GM19238 (cell line): ENCODE measurements around the gene CLMP.

Experiments used
- DNase-seq: peaks from one replicate; pipeline ENCODE4 v3.0.0; 2011; ENCODE audit warnings: low spot score; ENCODE audit not compliant: insufficient read length

Gene CLMP

DNA sequence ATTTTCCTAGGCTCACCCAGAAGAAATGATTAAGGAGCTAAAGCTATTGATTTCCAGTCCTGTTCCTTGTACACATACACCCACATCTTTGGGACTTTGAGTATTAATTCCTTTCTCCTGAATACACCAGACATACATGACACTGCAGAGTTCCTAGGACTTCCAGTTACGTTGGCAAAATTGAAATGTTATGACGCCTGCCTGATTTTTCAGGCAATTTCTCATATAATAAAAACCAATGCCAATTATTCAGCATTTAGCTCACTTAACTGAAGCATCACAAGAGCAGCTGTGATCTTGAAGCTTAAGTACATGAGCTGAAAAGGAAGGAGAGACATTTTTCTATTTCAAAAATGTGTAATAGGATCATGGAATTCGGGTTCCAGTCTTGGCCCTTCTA is 4.5 kb downstream of the CLMP start:
- DNase-seq = no peak

DNA sequence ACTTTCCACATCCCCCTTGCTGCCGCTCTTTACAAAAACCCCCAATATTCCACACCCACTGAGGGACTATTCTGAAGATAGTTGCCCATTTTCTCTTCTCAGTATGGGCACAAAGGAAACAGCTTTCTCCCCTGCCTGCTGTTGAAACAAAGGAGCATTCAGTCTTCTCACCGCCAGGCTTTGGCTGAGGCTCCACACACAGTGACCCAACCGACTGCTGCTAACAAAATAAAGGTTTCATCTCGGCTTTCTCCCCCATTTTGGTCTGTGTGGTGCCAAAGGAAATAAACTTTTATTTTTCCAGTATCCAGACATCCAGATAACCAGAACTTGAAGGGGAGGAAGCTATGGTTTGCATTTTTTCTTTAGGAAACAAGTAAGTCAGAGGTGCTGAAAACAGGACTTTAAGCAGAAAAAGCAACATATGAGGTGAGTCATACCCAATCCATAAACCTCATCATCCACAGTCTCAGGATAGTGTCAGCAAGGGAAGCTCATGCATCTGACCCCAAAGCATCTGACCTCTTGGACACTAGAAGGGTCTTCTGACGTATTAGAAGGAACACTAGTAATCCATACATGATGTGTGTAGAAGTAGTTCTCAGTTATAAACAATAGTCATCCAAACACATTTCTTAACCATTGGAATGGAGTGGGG is 6.4 kb downstream of the CLMP start:
- no peak for DNase-seq

DNA sequence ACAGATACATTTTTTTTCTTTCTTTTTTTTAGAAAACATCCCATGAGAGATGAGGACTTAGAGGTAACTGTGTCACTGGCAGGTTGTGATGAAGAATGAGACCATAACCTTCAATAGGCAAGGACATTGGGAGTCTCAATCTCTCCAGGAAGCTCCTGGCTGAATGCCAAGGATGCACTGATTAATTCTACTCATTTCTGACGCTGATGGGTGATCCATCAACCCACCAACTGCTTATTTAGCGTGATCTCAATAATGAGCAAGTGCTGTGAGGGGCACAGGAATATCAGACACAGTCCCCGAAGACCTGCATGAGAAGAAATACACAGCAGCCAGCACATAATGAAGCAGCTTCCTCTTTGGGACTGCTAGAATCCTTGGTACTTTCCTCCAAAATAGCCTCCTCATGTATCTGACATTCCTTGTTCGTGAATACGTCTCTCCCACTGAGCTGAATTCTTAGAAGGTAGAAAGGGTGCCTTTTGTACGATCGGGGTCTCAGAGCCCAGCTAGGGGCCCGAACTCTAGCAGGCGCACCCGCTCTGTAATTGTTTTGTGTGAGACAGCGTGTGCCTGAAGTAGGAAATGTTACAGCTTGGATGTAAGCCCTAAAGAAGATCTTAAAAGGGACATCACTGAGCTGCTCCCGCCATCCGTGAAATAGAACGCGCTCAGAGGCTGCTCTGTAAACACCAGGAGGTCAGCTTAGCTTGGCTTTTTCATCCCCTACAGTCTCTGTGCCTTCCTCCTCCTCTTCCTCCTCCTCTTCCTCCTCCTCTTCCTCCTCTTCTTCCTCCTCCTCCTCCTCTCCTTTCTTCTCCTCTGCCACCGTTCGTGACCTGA is 7.2 kb downstream of the CLMP start:
- no peak for DNase-seq

DNA sequence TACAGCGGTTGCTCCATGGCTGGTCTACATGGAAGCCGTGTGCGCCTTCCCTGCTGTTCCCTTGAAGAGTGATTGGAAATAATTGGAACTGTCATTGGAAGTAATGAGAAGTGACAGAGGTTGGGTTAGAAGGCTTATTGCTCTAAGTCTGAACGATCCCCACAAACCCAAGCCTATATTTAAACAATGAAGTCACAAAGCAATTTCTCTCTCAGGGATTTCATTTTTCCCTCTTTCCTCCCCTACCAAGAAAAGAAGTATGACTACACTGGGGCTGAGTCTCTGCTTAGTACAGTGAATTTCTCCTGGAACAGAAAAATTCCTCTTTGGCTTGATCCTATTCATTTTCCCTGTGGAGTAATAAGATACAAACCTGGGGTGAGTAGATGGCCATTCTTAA is 7.8 kb downstream of the CLMP start:
- no peak for DNase-seq

GRCh38 chr11:123186286-123186685 is 8.8 kb downstream of the CLMP start:
- no peak for DNase-seq

GRCh38 chr11:123185326-123185725 is 9.7 kb downstream of the CLMP start:
- DNase-seq = no peak

DNA sequence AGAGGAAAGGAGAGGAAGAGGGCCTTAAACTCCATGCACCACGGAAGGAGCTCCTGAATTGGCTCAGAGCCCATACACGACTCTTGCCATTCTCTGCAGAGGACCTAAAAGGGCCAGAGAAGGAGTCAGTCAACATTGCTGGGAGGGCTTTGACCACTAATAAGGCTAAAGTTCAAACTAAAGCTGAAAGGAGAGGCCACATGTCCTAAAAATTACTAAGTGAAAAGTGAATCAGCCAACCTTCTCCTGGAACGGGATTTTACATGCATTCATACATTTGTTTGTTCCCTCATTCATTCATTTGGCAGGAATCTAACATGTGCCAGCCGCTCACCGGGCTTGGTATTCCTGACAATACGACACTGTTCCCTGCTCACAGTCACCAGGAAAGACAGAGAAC is 10.5 kb downstream of the CLMP start:
- DNase-seq = no peak

DNA sequence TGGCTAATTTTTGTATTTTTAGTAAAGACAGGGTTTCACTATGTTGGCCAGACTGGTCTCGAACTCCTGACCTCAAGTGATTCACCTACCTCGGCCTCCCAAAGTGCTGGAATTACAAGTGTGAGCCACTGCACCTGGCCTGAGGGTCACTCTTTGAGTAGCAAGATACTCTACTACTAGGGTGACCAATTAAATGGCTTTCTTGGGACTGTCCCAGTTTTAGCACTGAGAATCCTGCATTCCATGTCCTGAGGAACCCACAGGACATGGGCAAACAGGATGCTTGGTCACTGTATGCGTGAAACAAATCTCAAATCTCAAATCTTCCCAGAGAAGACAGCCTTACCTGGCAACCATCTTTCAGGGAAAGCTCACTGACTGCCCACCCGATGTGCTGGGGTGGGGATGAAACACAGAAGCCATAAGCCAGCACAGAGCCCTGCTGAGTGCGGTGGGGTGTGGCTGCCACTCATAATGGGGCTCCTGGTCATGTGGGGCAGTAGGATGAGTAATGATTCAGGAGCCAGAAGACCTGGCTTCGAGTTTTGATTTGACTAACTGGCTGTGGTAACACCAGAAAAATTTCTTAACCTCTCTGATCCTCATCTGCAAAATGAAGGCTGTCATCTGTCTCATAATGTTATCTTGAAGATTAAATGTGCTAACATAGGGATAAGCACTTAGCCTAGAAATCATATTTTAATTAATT is 11.5 kb downstream of the CLMP start:
- no peak for DNase-seq

GRCh38 chr11:123181767-123182500 is 13.1 kb downstream of the CLMP start:
- no peak for DNase-seq

GRCh38 chr11:123181075-123181474 is 14.0 kb downstream of the CLMP start:
- DNase-seq = no peak

GRCh38 chr11:123180574-123180973 is 14.5 kb downstream of the CLMP start:
- no peak for DNase-seq

GRCh38 chr11:123180166-123180565 is 14.9 kb downstream of the CLMP start:
- no peak for DNase-seq

GRCh38 chr11:123179586-123179985 is 15.5 kb downstream of the CLMP start:
- no peak for DNase-seq

DNA sequence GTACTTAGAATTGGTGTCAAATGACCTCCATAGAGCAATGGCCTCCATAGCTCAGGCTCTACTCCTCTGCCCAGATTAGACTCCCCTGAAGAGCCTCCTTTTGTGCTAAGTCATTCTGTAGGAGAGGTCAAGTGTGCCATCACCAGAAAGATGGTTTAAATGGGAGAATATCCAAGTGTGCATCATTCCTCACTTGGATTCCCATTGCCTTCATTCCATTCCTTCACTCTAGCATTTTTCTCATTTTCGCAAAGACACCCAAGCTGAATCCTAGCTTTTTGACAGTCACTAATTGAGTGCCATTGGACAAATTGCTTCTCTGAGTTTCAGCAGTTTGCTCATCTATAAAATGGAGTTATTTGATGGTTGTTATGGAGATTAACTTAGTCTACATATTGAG is 16.9 kb downstream of the CLMP start:
- DNase-seq = no peak

DNA sequence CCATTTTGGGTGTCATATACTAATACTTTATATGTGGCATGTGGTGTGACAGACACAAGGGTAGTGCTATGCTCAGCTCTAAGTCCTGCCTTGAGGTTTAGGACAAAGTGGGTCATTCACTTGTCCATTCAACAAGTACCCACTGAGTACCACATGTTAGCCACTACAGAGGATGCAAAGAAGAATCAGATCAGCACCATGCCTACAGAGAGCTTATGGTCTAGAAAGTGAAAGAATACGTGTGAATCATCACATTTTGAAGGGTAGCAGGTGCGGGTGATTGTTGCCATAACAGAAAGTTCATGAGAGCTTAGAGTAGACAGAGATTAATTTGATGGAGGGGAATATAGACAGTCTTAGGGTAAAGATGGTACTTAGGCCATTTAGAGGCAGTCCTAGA is 18.3 kb downstream of the CLMP start:
- DNase-seq = no peak

DNA sequence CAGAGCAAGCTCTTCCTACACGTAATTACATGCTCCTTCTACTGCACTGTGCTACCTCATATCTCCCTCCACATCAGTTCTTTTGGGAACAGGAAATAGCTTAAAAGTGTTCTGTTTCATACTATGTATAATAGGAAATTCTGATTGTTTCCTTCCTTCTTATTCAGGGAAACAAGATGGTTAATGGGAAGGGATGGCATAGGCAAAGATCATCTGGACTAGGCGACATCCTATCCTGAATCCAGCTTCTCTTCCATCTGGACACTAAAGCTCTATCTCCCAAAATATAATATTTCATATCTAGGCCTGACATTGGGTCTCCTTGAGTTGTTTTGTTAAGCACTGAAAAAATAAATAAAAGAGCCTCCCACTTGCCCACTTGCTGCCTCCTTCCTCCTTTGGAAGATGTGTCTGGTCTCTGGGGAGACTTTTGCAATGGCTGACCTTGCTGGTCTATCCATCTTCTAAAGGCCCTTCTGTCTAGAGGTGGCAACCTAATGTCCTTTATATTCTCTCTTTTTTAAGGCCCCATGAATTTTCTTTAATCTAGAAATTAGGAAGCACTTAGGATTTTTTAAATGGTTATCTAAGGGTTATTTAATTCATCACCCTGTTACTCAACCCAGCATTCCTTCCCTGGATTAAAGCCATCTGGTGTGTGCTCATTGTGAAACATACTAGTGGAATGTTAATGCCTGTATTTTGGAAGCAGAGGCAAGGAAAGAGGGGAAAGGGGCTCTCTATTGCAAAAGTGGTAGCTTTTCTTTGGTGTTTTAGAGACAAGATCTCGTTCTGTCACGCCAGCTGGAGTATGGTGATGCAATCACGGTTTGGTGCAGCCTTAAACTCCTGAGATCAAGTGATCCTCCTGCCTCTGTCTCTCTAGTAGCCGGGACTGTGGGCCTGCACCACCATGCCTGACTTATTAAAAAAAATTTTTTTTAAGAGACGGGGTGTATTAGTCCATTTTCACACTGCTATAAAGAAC is 20.6 kb downstream of the CLMP start:
- no peak for DNase-seq

DNA sequence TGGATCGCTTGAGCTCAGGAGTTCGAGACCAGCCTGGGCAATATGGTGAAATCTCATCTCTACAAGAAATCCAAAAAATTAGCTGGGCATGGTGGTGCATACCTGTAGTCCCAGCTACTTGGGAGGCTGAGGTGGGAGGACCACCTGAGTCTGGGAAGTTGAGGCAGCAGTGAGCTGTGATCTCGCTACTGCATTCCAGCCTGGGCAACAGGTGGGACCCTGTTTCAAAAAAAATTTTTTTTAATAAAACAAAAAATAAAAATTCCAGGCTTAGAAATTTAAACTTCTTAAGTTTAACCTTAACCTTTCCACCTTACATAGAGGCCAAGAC is 21.2 kb downstream of the CLMP start:
- DNase-seq = no peak

DNA sequence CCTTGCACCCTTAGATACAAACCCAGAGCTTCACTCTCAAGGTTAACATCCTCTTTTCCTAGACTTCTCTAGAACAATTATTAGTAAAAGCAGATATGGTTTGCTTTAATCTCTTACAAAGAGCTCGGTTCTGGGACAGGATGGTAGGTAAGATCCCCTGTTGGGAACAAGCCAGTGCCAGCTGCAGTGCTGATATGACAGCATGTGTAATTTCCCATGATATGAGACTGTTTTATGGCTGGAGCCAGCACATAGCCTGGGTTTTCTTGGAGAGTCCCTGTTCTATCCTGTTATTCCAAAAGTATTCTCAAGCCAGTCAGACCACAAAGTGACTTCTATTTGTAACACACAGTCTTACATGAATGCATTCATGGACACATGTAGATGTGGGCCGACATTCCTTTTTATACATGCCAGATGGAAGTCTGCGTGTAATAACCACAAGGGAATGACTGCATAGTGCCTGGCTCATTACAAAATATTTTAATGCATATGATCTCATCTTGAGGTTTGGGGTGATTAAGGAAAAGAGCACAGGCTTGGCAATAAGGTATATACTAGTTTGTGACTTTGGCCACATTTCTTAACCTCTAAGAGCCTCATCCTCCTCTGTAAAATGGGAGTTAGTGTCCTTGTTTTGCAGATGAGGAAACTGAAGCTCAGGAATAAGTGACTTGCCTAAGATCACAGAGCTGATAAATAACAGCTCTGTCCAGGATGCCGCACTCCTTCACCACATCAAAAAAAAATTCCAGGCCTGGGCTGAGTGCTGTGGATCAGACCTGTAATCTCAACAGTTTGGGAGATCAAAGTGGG is 21.8 kb downstream of the CLMP start:
- DNase-seq = no peak

DNA sequence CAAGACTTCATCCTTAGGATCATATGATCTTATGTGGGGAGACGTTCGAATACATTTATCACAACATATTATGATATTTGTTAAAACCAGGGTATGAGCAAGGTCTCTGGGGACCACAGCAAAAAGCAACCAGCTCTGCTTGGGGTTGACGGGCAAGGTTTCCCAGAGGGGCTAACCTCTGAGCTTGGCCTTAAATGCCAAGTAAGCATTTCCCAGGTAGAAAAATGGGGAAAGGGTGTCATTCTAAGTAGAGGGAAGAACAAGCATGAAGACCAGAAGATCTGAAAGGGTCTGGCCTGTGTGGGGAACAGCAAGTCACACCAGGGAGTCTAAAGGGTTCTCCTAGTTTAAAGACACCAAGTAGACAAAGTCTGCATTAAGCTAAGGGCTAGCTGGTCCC is 24.1 kb downstream of the CLMP start:
- DNase-seq = no peak

GRCh38 chr11:123169821-123170220 is 25.2 kb downstream of the CLMP start:
- no peak for DNase-seq
